ENCODE data around the gene ACAD9.

- TF ChIP-seq SUZ12 (IDR thresholded peaks at IDR 0.05) (no peak), PKNOX1 (IDR thresholded peaks at IDR 0.05) (no peak), FOXM1 (IDR thresholded peaks at IDR 0.05; ENCODE audit: borderline replicate concordance) (no peak), NFRKB (IDR thresholded peaks at IDR 0.05) (no peak), SP1 (IDR thresholded peaks at IDR 0.05) (no peak), FOXK2 (IDR thresholded peaks at IDR 0.05) (no peak), TARDBP (IDR thresholded peaks at IDR 0.05) (no peak), CTBP1 (IDR thresholded peaks at IDR 0.05; ENCODE audit: borderline replicate concordance) (no peak), ZNF384 (IDR thresholded peaks at IDR 0.05) (no peak)
Observed at GRCh38 chr3:128940252-128940651, 60.8 kb downstream of the ACAD9 start.
